PC-3 (cell line): ENCODE results near the gene FLAD1. TPM values are rescaled to one million over a fixed set of nuclear protein-coding genes. Genes with fewer than 3 reads are reported as not detected.

Source experiments
- ATAC-seq: fragments of 200-7000 bp; cut with Tn5 transposase; 2 replicates; pipeline ENCODE4 v1.9.1; 2020; ENCODE audit warnings: mild to moderate bottlenecking, moderate library complexity
- BruUV-seq: library from RNA; stranded (reverse); fragments of 400-500 nt; replicated peaks from 2 replicates; lab custom pipeline; 2021; lab: Mats Ljungman, UMichigan
- CTCF ChIA-PET: fragments of 300-600 bp; sonication (Branson Sonifier 250); formaldehyde crosslinking; loops from one replicate; lab custom pipeline; 2022; ENCODE audit warnings: antibody characterized with exemption; lab: Charles Lee
- POLR2A ChIA-PET: fragments of 300-600 bp; sonication (Branson Sonifier 250); formaldehyde crosslinking; loops from one replicate; lab custom pipeline; 2022; ENCODE audit warnings: antibody characterized with exemption; ENCODE audit not compliant: unreplicated experiment; lab: Charles Lee
- DNase-seq: peaks from one replicate; pipeline ENCODE4 v3.0.0-alpha.2; 2015
- H2AFZ ChIP-seq: fragments of 300-600 bp; sonication (generic); 2 replicates; pipeline ENCODE4 v1.6.0; 2016; ENCODE audit warnings: antibody characterized with exemption, low read length
- H3F3A ChIP-seq: fragments of 300-600 bp; sonication (generic); one replicate; pipeline ENCODE4 v1.6.0; 2017; ENCODE audit warnings: antibody characterized with exemption, low read length, control low read depth, mild to moderate bottlenecking; ENCODE audit not compliant: unreplicated experiment
- H3K27ac ChIP-seq: fragments of 300-600 bp; sonication (generic); 2 replicates; pipeline ENCODE4 v1.5.1; 2016; ENCODE audit warnings: mild to moderate bottlenecking, low read length
- H3K27me3 ChIP-seq: fragments of 300-600 bp; sonication (generic); 2 replicates; pipeline ENCODE4 v1.6.1; 2016; ENCODE audit warnings: low read length, mixed read lengths
- H3K36me3 ChIP-seq: fragments of 300-600 bp; sonication (generic); 2 replicates; pipeline ENCODE4 v1.6.1; 2016; ENCODE audit warnings: low read depth, mixed run types, low read length, mixed read lengths
- H3K4me1 ChIP-seq: fragments of 300-600 bp; sonication (generic); 2 replicates; pipeline ENCODE4 v1.5.1; 2016; ENCODE audit warnings: low read length; ENCODE audit not compliant: insufficient read depth
- H3K4me2 ChIP-seq: fragments of 300-600 bp; sonication (generic); 2 replicates; pipeline ENCODE4 v1.6.0; 2016; ENCODE audit warnings: low read length
- H3K4me3 ChIP-seq: fragments of 300-600 bp; sonication (generic); 2 replicates; pipeline ENCODE4 v1.5.1; 2016; ENCODE audit warnings: mild to moderate bottlenecking, low read length, mixed read lengths
- H3K79me2 ChIP-seq: fragments of 300-600 bp; sonication (generic); 2 replicates; pipeline ENCODE4 v1.6.1; 2017; ENCODE audit warnings: low read length, mixed read lengths
- H3K9ac ChIP-seq: fragments of 300-600 bp; sonication (generic); 2 replicates; pipeline ENCODE4 v1.6.0; 2016; ENCODE audit warnings: mild to moderate bottlenecking, low read length
- H3K9me2 ChIP-seq: fragments of 300-600 bp; sonication (generic); replicated peaks from 2 replicates; pipeline ENCODE4 v1.6.1; 2016; ENCODE audit warnings: mixed run types, low read length, mixed read lengths
- H3K9me3 ChIP-seq: fragments of 300-600 bp; sonication (generic); 2 replicates; pipeline ENCODE4 v1.6.1; 2016; ENCODE audit warnings: low read length, mixed read lengths
- H4K20me1 ChIP-seq: fragments of 300-600 bp; sonication (generic); 2 replicates; pipeline ENCODE4 v1.6.1; 2016; ENCODE audit warnings: low read length, mixed read lengths
- CTCF ChIP-seq: fragments of 300-600 bp; sonication (generic); conservative IDR thresholded peaks from 2 replicates; pipeline ENCODE4 v1.5.1; 2017; ENCODE audit warnings: antibody characterized with exemption, low read depth, mild to moderate bottlenecking, low read length
- EZH2 ChIP-seq: fragments of 300-600 bp; sonication (generic); IDR thresholded peaks from one replicate; pipeline ENCODE4 v1.6.1; 2017; ENCODE audit warnings: antibody characterized with exemption, mild to moderate bottlenecking, low read length; ENCODE audit not compliant: unreplicated experiment
- EZH2phosphoT487 ChIP-seq: fragments of 300-600 bp; sonication (generic); IDR thresholded peaks from 2 replicates; pipeline ENCODE4 v1.6.1; 2018; ENCODE audit warnings: mild to moderate bottlenecking, antibody characterized with exemption, low read length, borderline replicate concordance
- intact Hi-C: fragments of 100-400 bp; cut with micrococcal nuclease; formaldehyde crosslinking; loops from 2 replicates; pipeline ENCODE4 v1.9.0; 2023
- total RNA-seq: library from RNA; depleted of rRNA; stranded (reverse); fragments of >200 nt; gene quantifications from 2 replicates; pipeline ENCODE4 v1.2.3, GENCODE V29; 2014

FLAD1 gene
- total RNA-seq, 1 experiment from 2014 or later, result 84.0 TPM

- H3K4me1 ChIP-seq, result peaks cover 28% of the 10 kb centered on the region
- BruUV-seq, result no TSS peak
- H3K4me3 ChIP-seq, result no peak overlapping the region
- DNase-seq, result no peak
- H3F3A ChIP-seq, result peaks cover 4% of the 10 kb centered on the region
- ChIA-PET POLR2A (interaction anchor here (0.6 kb wide), 1 partner anchor 24 kb away, joined by 8 read pairs; no protein-coding TSS in a partner anchor), CTCF (no interaction called here)
- no peak overlapping the region for H3K9ac ChIP-seq
- peaks cover 6% of the 10 kb centered on the region for H3K79me2 ChIP-seq
- ATAC-seq, result no peak
- H3K27me3 ChIP-seq, result no peaks in the 10 kb centered on the region
- no peak overlapping the region for H2AFZ ChIP-seq
- no peak overlapping the region for H3K4me2 ChIP-seq
- no peak overlapping the region for H3K27ac ChIP-seq
- no peaks in the 10 kb centered on the region for H3K9me2 ChIP-seq
- intact Hi-C loops, result no loop called here
- no peaks in the 10 kb centered on the region for H3K9me3 ChIP-seq
- no peak for TF ChIP-seq EZH2phosphoT487
- no peak for TF ChIP-seq EZH2
- TF ChIP-seq CTCF, result no peak
- H3K36me3 ChIP-seq, result no peaks in the 10 kb centered on the region
- no peaks in the 10 kb centered on the region for H4K20me1 ChIP-seq
These were observed 42.4 kb upstream of the FLAD1 start for GRCh38 chr1:154940651-154941194.

- Histone ChIP-seq H3K4me3 (no peak overlapping the region), H4K20me1 (no peaks in the 10 kb centered on the region), H3K4me2 (no peak overlapping the region), H3K9me2 (no peaks in the 10 kb centered on the region), H3K4me1 (peaks cover 21% of the 10 kb centered on the region), H3K27ac (no peak overlapping the region), H3K27me3 (no peaks in the 10 kb centered on the region), H3K79me2 (no peaks in the 10 kb centered on the region), H3K9ac (no peak overlapping the region), H2AFZ (no peak overlapping the region), H3F3A (peaks cover 4% of the 10 kb centered on the region), H3K36me3 (no peaks in the 10 kb centered on the region), H3K9me3 (no peaks in the 10 kb centered on the region)
- no peak for ATAC-seq
- intact Hi-C loops, result no loop called here
- CTCF ChIA-PET, result no interaction called here
- no peak for TF ChIP-seq EZH2
- TF ChIP-seq CTCF, result no peak
- no peak for TF ChIP-seq EZH2phosphoT487
- no peak for DNase-seq
- POLR2A ChIA-PET, result no interaction called here
- BruUV-seq, result no TSS peak
These were observed 41.7 kb upstream of the FLAD1 start for GRCh38 chr1:154941333-154942013.
